ENCODE data around the gene CENPM.

DNA sequence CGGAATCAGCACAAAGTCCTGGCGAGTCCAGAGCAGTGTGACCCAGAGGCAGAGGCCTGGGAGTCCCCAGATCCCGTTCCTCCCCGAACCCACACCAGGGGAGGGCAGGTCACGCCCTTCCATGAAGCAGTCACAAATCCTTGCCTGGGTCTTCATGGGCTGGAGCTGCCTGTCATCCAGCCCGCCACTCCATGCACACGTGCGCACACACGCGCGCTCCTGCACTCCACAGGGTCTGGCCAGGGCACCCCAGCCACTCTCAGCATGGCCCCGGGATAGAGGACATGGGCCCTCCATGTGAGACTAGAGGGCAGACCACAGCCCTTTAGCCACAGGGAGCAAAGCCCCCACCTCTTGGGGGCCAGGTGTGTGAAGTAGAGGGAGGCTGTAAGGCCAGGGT lies 14.6 kb downstream of the CENPM start:
- TF ChIP-seq, protein P1, sequence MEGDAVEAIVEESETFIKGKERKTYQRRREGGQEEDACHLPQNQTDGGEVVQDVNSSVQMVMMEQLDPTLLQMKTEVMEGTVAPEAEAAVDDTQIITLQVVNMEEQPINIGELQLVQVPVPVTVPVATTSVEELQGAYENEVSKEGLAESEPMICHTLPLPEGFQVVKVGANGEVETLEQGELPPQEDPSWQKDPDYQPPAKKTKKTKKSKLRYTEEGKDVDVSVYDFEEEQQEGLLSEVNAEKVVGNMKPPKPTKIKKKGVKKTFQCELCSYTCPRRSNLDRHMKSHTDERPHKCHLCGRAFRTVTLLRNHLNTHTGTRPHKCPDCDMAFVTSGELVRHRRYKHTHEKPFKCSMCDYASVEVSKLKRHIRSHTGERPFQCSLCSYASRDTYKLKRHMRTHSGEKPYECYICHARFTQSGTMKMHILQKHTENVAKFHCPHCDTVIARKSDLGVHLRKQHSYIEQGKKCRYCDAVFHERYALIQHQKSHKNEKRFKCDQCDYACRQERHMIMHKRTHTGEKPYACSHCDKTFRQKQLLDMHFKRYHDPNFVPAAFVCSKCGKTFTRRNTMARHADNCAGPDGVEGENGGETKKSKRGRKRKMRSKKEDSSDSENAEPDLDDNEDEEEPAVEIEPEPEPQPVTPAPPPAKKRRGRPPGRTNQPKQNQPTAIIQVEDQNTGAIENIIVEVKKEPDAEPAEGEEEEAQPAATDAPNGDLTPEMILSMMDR (IDR thresholded peaks at IDR 0.05; ENCODE audit: insufficient read depth, low read length, poor library complexity, severe bottlenecking), result no peak
- TF ChIP-seq EZH2phosphoT487 (conservative IDR thresholded peaks at IDR 0.05; ENCODE audit: low read length), result no peak

All from SU-DHL-6 (cell line).